OCI-LY7 (cell line): ENCODE results near the gene HIPK3.

Experiments
- CTCF ChIP-seq: fragments of 200-600 bp; sonication (generic); conservative IDR thresholded peaks from 2 replicates; pipeline ENCODE4 v1.5.1; 2014; ENCODE audit warnings: mild to moderate bottlenecking, antibody characterized with exemption, low read length, moderate library complexity, mixed read lengths
- EZH2phosphoT487 ChIP-seq: fragments of 200-600 bp; sonication (generic); IDR thresholded peaks from 2 replicates; pipeline ENCODE4 v1.6.1; 2018; ENCODE audit warnings: low read depth, borderline replicate concordance, mild to moderate bottlenecking, mixed run types, antibody characterized with exemption, low read length, moderate library complexity, mixed read lengths

GRCh38 chr11:33405834-33406602, 148.8 kb downstream of the HIPK3 start:
- TF ChIP-seq CTCF = no peak
- TF ChIP-seq EZH2phosphoT487 = no peak
